ENCODE data around the gene TEX26. TPM values are rescaled to one million over a fixed set of nuclear protein-coding genes. Genes with fewer than 3 reads are reported as not detected.

Gene TEX26
- total RNA-seq, 1 experiment from 2014 or later: not detected

DNA sequence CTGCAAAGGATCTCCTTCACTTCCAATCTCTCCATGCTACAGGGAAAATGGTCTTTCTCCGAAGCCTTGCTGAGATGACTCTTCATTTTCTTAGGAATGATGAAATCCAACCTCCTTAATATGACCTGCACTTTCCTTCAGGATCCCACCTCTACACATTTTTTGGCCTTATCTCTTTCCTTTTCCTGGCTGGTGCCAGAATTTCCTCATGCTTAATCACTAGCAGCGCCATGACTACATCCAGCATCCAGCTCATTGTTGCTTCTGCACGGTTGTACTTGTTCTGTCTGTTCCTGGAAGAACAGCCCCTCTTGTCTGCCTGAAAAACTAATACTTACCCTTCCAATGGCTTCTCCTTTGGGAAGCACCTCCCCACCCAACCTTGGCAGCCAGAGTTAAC is 68.4 kb downstream of the TEX26 start:
- no peak for DNase-seq (ENCODE audit: low read depth in 1 of 2, low spot score in 2 of 2)
- Histone ChIP-seq H3K36me3 (no peaks in the 10 kb centered on the region), H3K4me3 (no peak overlapping the region), H3K27ac (no peak overlapping the region), H3K4me1 (replicated peaks) (peaks cover 7% of the 10 kb centered on the region; the same call in 1 of the 2 replicates), H3K9me3 (replicated peaks) (no peaks in the 10 kb centered on the region), H3K27me3 (replicated peaks) (no peaks in the 10 kb centered on the region)

DNA sequence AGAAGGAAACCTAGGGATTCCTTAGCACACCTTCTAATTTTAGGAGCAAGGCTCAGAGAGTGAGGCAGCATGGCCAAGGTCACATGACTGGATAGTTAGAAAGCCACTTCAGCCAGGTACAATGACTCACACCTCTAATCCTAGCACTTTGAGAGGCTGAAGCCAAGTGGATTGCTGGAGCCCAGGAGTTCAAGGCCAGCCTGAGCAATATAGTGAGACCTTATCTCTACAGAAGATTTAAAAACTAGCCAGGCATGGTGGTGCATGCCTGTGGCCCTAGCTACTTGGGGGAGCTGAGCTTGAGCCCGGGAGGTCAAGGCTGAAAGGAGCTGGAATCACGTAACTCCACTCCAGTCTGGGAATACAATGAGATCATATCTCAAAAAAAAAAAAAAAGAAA is 69.2 kb downstream of the TEX26 start:
- no peaks in the 10 kb centered on the region for H3K27me3 ChIP-seq (replicated peaks)
- H3K36me3 ChIP-seq: no peaks in the 10 kb centered on the region
- H3K27ac ChIP-seq: no peak overlapping the region
- peaks cover 7% of the 10 kb centered on the region; the same call in 1 of the 2 replicates for H3K4me1 ChIP-seq (replicated peaks)
- H3K9me3 ChIP-seq (replicated peaks): no peaks in the 10 kb centered on the region
- H3K4me3 ChIP-seq: no peak overlapping the region
- no peak for DNase-seq (ENCODE audit: low read depth in 1 of 2, low spot score in 2 of 2)

DNA sequence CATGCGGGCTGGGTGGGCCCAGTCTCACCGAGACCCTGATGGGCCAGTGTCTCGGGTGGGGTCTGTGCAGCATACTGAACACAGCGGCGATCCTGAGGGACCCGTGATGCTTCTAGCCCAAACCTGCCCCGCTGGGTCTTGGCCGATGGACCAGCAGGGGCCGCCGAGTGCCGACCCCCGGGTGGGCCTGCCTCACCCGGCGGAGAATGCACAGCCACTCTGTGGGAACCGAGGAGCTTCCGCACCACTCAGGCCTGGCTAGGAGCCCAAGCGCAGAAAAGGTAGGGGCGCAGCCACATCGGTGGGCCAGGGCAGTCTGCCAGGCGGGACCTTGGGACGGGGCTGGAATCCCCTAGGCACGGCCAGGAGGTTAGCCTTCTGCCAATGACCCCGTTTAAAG is 72.6 kb downstream of the TEX26 start:
- H3K27me3 ChIP-seq (replicated peaks): no peaks in the 10 kb centered on the region
- no peak overlapping the region for H3K4me3 ChIP-seq
- H3K9me3 ChIP-seq (replicated peaks): no peaks in the 10 kb centered on the region
- H3K36me3 ChIP-seq: no peaks in the 10 kb centered on the region
- peaks cover 15% of the 10 kb centered on the region for H3K4me1 ChIP-seq (replicated peaks)
- DNase-seq (ENCODE audit: low read depth in 1 of 2, low spot score in 2 of 2): no peak
- no peak overlapping the region for H3K27ac ChIP-seq

DNA sequence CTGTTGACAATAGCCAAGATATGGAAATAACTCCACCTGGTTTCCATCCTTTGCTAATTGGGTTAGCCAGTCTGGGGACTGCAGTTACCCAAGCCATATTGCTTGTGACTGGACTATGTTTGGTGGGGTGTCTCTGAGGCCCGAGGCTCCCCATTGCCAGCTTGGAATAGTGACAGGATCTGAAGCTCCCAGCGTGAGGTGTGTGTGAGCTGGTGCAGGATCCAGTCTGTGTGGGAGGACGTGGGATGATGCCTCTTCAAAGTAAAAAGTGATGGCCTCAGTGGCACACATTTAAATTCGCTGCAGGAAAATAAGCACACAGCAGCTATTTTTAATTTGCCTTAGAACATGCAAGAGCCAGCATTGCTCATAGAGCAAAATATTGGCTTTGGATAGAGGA is 75.0 kb downstream of the TEX26 start:
- no peaks in the 10 kb centered on the region for H3K9me3 ChIP-seq (replicated peaks)
- H3K4me3 ChIP-seq: no peak overlapping the region
- H3K36me3 ChIP-seq: no peaks in the 10 kb centered on the region
- no peak for DNase-seq (ENCODE audit: low read depth in 1 of 2, low spot score in 2 of 2)
- no peak overlapping the region for H3K27ac ChIP-seq
- peaks cover 11% of the 10 kb centered on the region for H3K4me1 ChIP-seq (replicated peaks)
- H3K27me3 ChIP-seq (replicated peaks): no peaks in the 10 kb centered on the region

DNA sequence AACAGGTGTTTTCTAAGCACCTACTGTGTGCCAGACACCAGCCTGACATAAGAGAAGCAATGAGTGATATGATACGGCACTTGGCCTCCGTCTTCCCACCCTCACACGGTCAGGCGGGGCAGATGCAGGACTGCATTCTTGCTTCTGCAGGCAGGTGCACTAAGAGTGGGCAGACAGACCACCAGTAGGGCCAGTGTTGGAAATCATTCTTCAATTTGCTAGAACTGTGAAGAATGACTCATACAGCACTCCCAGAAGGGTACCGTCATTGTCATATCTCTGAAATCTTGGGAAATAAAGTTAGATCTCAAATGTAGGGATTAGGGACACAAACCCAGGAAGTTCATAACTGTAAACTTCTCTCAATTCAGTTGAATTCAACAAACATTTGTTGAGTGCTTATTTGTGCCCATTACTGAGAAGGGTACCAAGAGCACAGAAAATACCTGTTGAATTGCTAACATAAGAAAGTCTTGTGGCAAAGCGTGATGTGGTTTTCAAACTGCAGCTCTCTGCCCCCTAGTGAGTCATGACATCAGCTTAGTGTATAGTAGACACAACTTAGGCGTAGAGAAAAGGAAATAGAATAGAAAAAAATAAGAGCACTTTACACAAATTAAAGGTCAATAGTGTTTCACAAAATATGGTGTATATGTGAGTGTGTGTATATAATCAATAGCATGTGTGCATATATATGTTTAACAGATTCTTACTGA is 76.1 kb downstream of the TEX26 start:
- Histone ChIP-seq H3K27ac (no peak overlapping the region), H3K9me3 (replicated peaks) (no peaks in the 10 kb centered on the region), H3K27me3 (replicated peaks) (no peaks in the 10 kb centered on the region), H3K36me3 (no peaks in the 10 kb centered on the region), H3K4me1 (replicated peaks) (peaks cover 11% of the 10 kb centered on the region), H3K4me3 (no peak overlapping the region)
- DNase-seq (ENCODE audit: low read depth in 1 of 2, low spot score in 2 of 2): peak in 1 of 2 experiments; percentile 8

DNA sequence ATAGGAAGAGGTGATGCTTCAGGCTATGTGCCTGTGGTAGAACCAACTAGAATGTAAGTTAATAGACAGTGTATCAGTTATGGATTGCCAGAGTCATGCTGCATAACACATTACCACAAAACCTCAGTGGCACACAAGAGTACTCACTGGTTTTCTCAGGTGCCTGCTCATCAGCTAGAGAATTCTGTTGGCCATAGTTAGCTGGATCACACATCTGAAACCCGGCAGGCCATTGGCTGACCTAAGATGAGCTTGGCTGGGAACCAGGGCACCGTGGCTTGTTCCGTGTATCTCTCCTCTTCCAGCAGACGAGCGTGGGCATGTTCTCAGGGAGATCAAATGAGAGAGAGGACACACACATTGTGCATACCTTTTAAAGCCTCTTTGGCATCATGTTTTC is 76.7 kb downstream of the TEX26 start:
- Histone ChIP-seq H3K27ac (no peak overlapping the region), H3K4me3 (no peak overlapping the region), H3K27me3 (replicated peaks) (no peaks in the 10 kb centered on the region), H3K4me1 (replicated peaks) (peaks cover 11% of the 10 kb centered on the region), H3K9me3 (replicated peaks) (no peaks in the 10 kb centered on the region), H3K36me3 (no peaks in the 10 kb centered on the region)
- no peak for DNase-seq (ENCODE audit: low read depth in 1 of 2, low spot score in 2 of 2)

DNA sequence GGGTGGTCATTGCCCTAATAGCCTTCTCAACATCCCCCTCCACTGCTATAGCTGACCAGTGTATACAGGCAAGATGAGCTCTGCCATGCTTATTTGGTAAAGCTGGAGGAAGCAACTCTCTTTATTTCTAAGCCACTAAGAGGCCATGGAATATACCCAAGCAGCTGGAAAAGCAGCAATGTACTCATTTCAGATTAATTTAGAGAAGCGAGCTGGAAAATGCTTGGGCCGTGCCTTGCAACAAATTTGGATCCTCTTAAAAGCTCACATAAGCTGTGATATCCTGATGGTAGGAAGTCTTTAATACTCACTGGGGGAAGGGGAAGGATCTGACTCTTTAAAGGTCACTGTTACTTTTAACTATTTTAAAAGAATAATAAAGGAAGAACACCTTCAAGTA is 77.8 kb downstream of the TEX26 start:
- DNase-seq (ENCODE audit: low read depth in 1 of 2, low spot score in 2 of 2): no peak
- Histone ChIP-seq H3K27ac (no peak overlapping the region), H3K4me1 (replicated peaks) (peaks cover 11% of the 10 kb centered on the region), H3K4me3 (no peak overlapping the region), H3K36me3 (no peaks in the 10 kb centered on the region), H3K27me3 (replicated peaks) (no peaks in the 10 kb centered on the region), H3K9me3 (replicated peaks) (no peaks in the 10 kb centered on the region)

DNA sequence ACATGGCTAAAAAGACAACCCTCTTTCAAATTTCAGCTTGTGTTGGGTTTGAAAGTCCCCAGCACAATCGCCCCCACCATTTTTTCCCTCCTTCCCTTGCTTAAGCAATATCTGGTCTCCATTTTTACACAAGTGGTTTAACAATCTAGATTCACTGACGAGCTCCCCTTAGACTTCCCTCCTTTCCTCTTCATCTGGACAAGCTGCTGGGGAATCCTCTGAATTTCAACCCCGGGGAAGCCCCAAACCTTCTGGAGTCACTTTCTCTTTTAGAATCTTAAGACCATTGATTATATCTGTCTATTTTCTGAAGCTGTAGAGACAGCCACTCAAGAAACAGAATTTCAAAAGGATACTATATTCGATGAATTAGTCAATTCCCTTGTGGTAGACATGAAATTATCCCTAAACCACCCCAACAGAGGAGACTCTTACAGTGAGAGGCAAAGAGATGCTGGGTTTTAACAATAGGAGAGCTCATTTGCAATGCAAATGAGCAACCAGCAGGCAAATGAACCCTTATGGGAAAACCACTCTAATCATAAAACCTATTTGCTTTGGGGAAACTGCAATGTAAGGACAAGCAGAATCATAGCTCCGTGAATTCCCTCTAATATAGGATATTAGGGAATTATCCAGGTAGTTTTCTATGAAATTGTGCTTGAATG is 78.9 kb downstream of the TEX26 start:
- no peak for DNase-seq (ENCODE audit: low read depth in 1 of 2, low spot score in 2 of 2)
- Histone ChIP-seq H3K9me3 (replicated peaks) (no peaks in the 10 kb centered on the region), H3K27ac (no peak overlapping the region)

DNA sequence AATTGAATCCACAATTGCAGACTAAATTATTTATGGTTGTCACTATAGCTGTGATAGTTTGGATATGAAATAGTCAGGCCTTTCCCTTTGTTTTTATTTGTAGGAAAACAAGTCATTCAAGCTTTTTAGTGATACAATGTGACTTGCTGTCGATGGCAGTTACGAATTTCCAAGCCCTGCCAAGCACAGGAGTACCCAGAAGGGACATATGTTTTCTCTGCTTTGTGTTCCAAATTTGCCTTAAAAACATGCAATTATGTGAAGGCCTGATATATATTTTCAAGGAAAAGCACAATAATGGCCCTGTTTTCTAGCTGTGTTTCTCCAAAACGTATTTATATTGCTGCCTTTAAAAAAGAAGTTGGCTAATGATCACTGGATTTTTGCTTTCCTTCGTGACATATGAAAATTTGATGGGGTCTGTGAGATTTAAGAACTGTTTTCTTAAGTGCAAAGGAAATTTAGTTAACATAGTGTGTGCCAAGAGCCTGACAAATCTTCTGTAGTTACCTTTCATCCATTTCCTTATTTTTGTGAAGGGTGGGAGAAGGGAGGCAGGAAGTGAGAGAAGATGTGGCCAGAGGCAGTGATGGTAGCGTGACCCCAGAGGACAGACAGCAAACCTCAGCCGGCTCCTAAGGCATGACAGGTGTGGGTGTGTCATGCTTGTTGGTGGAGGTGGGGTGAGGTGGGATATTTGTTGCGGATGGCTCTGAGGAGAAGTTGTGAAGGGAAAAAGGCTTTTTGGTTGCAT is 79.6 kb downstream of the TEX26 start:
- no peaks in the 10 kb centered on the region for H3K27me3 ChIP-seq (replicated peaks)
- H3K36me3 ChIP-seq: no peaks in the 10 kb centered on the region
- H3K9me3 ChIP-seq (replicated peaks): no peaks in the 10 kb centered on the region
- no peak for DNase-seq (ENCODE audit: low read depth in 1 of 2, low spot score in 2 of 2)
- no peak overlapping the region for H3K27ac ChIP-seq
- no peak overlapping the region for H3K4me3 ChIP-seq
- H3K4me1 ChIP-seq (replicated peaks): peaks cover 11% of the 10 kb centered on the region

More for the DNA sequence above, 78.9 kb downstream of the TEX26 start:
- peaks cover 11% of the 10 kb centered on the region for H3K4me1 ChIP-seq (replicated peaks)
- no peaks in the 10 kb centered on the region for H3K36me3 ChIP-seq
- H3K4me3 ChIP-seq: no peak overlapping the region
- H3K27me3 ChIP-seq (replicated peaks): no peaks in the 10 kb centered on the region

DNA sequence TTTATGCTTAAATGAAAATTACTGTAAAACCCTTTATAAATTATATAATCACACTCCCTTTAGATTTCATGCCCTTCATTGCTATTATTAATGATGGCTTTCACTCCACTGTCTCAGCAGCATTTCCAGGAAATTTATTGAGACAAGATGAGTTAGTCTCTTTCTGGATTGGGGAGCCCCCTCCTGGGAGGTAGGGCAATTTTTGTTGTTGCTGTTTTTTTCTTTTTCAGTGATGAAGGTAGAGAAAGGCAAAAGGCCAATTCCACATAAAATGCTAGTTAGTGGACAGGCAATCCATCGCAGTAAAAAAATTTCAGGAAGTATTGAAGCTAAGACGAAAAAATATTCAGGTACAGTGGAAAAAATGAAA is 80.2 kb downstream of the TEX26 start:
- peaks cover 11% of the 10 kb centered on the region for H3K4me1 ChIP-seq (replicated peaks)
- no peak overlapping the region for H3K4me3 ChIP-seq
- H3K27me3 ChIP-seq (replicated peaks): no peaks in the 10 kb centered on the region
- H3K27ac ChIP-seq: no peak overlapping the region
- no peaks in the 10 kb centered on the region for H3K9me3 ChIP-seq (replicated peaks)
- DNase-seq (ENCODE audit: low read depth in 1 of 2, low spot score in 2 of 2): peak in 1 of 2 experiments; percentile 13
- no peaks in the 10 kb centered on the region for H3K36me3 ChIP-seq

DNA sequence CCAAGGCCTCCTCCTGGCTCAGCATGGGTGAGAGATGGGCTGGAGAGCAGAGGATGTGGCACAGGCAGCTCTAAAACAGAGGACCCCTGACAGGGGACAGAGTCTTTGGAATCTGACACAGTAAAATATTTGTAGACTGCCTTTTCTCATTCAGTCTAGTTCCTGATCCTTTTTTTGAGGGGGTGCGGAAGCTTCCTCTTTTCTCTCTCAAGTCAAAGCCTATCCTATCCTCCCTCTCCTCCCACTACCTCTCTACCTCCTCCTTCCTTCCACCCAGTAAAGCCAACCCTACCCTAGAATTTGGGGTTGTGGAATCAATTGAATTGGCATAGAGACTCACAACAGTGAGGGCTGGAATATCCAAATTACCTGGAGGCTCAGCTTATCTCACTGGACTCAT is 82.0 kb downstream of the TEX26 start:
- peaks cover 1% of the 10 kb centered on the region for H3K4me1 ChIP-seq (replicated peaks)
- DNase-seq (ENCODE audit: low read depth in 1 of 2, low spot score in 2 of 2): no peak
- H3K36me3 ChIP-seq: no peaks in the 10 kb centered on the region
- no peaks in the 10 kb centered on the region for H3K9me3 ChIP-seq (replicated peaks)
- H3K27me3 ChIP-seq (replicated peaks): no peaks in the 10 kb centered on the region
- no peak overlapping the region for H3K4me3 ChIP-seq
- no peak overlapping the region for H3K27ac ChIP-seq

DNA sequence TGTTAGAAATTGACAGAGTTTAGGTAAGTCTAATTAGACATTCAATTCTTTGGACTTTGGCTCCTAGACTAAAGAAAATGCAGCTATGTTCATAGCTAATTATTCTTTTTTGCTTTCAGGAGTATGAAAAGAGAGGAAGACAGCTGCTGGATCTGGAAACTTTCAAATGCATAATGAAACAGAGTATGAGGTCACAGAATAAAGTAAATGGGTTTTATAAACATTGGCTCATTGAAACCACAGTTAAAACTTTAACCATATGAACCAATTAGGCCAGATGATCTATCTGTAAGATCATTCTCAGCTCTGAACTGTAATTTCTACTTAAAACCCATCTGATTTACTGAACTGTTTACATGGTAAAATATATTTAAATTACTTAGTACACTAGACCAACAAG is 82.7 kb downstream of the TEX26 start:
- DNase-seq (ENCODE audit: low read depth in 1 of 2, low spot score in 2 of 2): no peak
- no peaks in the 10 kb centered on the region for H3K27me3 ChIP-seq (replicated peaks)
- no peak overlapping the region for H3K27ac ChIP-seq
- H3K4me3 ChIP-seq: no peak overlapping the region
- no peaks in the 10 kb centered on the region for H3K36me3 ChIP-seq
- H3K4me1 ChIP-seq (replicated peaks): no peaks in the 10 kb centered on the region
- H3K9me3 ChIP-seq (replicated peaks): no peaks in the 10 kb centered on the region

DNA sequence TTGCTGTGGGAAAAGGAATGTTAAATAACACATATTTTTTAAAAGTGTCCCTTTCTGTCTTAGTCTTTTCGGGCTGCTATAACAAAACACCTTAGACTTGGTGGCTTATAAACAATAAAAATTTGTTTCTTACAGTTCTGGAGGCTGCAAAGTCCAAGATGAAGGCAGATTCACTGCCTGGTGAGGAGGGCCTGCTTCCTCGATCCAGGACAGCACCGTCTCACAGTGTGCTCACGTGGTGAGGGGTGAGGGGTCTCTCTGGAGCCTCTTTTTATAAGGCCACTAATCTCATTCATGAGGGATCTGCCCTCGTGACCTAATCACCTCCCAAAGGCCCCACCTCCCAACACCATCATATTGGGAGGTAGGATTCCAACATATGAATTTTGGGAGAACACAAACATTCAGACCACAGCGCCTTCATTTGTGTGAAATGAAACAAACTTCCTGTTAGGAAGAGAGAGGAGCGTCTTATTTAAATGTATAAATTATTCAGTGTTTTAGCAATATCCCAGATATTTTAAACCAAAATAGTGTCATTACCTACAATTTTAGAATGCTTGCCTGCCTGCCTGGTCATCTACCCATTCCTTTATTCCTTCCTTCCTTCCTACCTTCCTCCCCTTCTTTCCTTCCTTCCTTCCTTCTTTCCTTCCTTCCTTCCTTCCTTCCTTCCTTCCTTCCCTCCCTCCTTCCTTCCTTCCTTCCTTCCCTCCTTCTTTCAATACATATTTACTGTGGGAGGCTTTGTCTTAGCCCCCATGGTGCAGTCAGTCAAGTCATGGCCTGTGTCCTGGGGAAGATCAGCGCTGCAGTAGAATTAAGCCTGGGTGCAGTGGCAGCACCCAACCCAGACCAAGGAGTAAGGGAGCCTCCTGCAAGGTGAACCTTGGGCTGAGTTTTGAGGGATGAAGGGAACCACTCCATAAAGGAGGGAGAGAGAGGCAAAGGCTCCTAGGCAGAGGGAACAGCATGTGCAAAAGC is 84.2 kb downstream of the TEX26 start:
- no peak for DNase-seq (ENCODE audit: low read depth in 1 of 2, low spot score in 2 of 2)
- Histone ChIP-seq H3K4me3 (no peak overlapping the region), H3K4me1 (replicated peaks) (no peaks in the 10 kb centered on the region), H3K27ac (no peak overlapping the region), H3K36me3 (no peaks in the 10 kb centered on the region), H3K9me3 (replicated peaks) (no peaks in the 10 kb centered on the region), H3K27me3 (replicated peaks) (no peaks in the 10 kb centered on the region)

Measured in SJSA1 (cell line).